GM12878 (cell line): ENCODE measurements around the gene EWSR1. TPM values are rescaled to one million over a fixed set of nuclear protein-coding genes. Genes with fewer than 3 reads are reported as not detected.

Source experiments
- ATAC-seq: fragments of 200-7000 bp; cut with Tn5 transposase; 3 replicates; pipeline ENCODE4 v1.9.1; 2020; ENCODE audit warnings: mild to moderate bottlenecking, moderate library complexity
- BruUV-seq: library from RNA; stranded (reverse); fragments of 400-500 nt; replicated peaks from 2 replicates; lab custom pipeline; 2021; lab: Mats Ljungman, UMichigan
- CTCF ChIA-PET: fragments of 300-600 bp; sonication (Branson Sonifier 250); formaldehyde crosslinking; extraction: SDS; loops from one replicate; lab custom pipeline; 2021; ENCODE audit warnings: inconsistent platforms; lab: Yijun Ruan, JAX
- POLR2A ChIA-PET: fragments of 350-600 bp; formaldehyde crosslinking; extraction: SDS; loops from one replicate; lab custom pipeline; 2021; ENCODE audit warnings: inconsistent platforms; lab: Charles Lee
- RAD21 ChIA-PET: fragments of 300-600 bp; sonication (Branson Sonifier 250); formaldehyde crosslinking; loops from one replicate; lab custom pipeline; 2023; ENCODE audit warnings: antibody characterized with exemption; ENCODE audit not compliant: unreplicated experiment; lab: Charles Lee
- SMC1A ChIA-PET: fragments of 300-600 bp; sonication (Branson Sonifier 250); formaldehyde crosslinking; loops from one replicate; lab custom pipeline; 2023; ENCODE audit not compliant: unreplicated experiment, uncharacterized antibody; lab: Charles Lee
- DNase-seq: peaks from one replicate; pipeline ENCODE4 v3.0.0-alpha.2; 2011; ENCODE audit warnings: low read depth, low spot score
- FAIRE-seq: peaks from 3 replicates; lab custom pipeline; 2011; peaks lifted over from hg19 to GRCh38; lab: Jason Lieb, UNC
- H2AFZ ChIP-seq: 2 replicates; pipeline ENCODE4 v1.6.0; 2011; ENCODE audit warnings: low read depth, low read length, control low read depth; ENCODE audit not compliant: control insufficient read depth
- H3K27ac ChIP-seq: 2 replicates; pipeline ENCODE4 v1.5.1; 2011; ENCODE audit warnings: control low read depth; ENCODE audit not compliant: control insufficient read depth, insufficient read depth
- H3K27me3 ChIP-seq, 2 experiments: replicated peaks in 1 of 2; 2 replicates each; pipeline versions ENCODE4 v1.6.0 to v1.6.1; 2011; ENCODE audit warnings: low read length in 1 of 2; ENCODE audit not compliant: control insufficient read depth in 2 of 2, insufficient read depth in 2 of 2
- H3K36me3 ChIP-seq, 2 experiments: 2 replicates each; pipeline ENCODE4 v1.5.1; 2011; ENCODE audit warnings: low read length in 1 of 2; ENCODE audit not compliant: control insufficient read depth in 2 of 2, insufficient read depth in 2 of 2
- H3K4me1 ChIP-seq: 2 replicates; pipeline ENCODE4 v1.6.1; 2011; ENCODE audit warnings: mild to moderate bottlenecking, low read length, moderate library complexity, mixed read lengths; ENCODE audit not compliant: control insufficient read depth, insufficient read depth
- H3K4me2 ChIP-seq: 2 replicates; pipeline ENCODE4 v1.6.0; 2011; ENCODE audit warnings: control low read depth; ENCODE audit not compliant: control insufficient read depth, insufficient read depth
- H3K4me3 ChIP-seq: fragments of 200-600 bp; sonication (generic); 2 replicates; pipeline ENCODE4 v1.5.1; 2016
- H3K79me2 ChIP-seq: 2 replicates; pipeline ENCODE4 v1.6.0; 2011; ENCODE audit warnings: low read length; ENCODE audit not compliant: control insufficient read depth, insufficient read depth
- H3K9ac ChIP-seq: 2 replicates; pipeline ENCODE4 v1.8.0; 2011; ENCODE audit warnings: low read length, control low read depth, mixed read lengths; ENCODE audit not compliant: control insufficient read depth, insufficient read depth
- H3K9me3 ChIP-seq: replicated peaks from 3 replicates; pipeline ENCODE4 v1.5.1; 2011; ENCODE audit warnings: mild to moderate bottlenecking, low read length; ENCODE audit not compliant: control insufficient read depth, insufficient read depth
- H4K20me1 ChIP-seq: 2 replicates; pipeline ENCODE4 v1.6.0; 2011; ENCODE audit not compliant: control insufficient read depth, insufficient read depth
- ATF2 ChIP-seq: IDR thresholded peaks from 2 replicates; pipeline ENCODE4 v1.6.1; 2012; ENCODE audit warnings: low read length, inconsistent platforms
- CREM ChIP-seq: IDR thresholded peaks from 2 replicates; pipeline ENCODE4 v1.6.1; 2014; ENCODE audit warnings: antibody characterized with exemption, low read depth
- CTCF ChIP-seq, 3 experiments: IDR thresholded peaks in 2 of 3; conservative IDR thresholded peaks in 1 of 3; 2 replicates each; pipeline ENCODE4 v1.5.1; 2011; ENCODE audit warnings: low read depth in 3 of 3, low read length in 3 of 3, mild to moderate bottlenecking in 3 of 3, control low read depth in 2 of 3, moderate library complexity in 2 of 3, inconsistent platforms in 1 of 3, mixed read lengths in 1 of 3; ENCODE audit not compliant: control insufficient read depth in 2 of 3, insufficient read depth in 1 of 3; ENCODE audit errors: extremely low read depth in 1 of 3
- EED ChIP-seq: sonication (generic); IDR thresholded peaks from 2 replicates; pipeline ENCODE4 v1.6.1; 2016; ENCODE audit warnings: antibody characterized with exemption, low read depth
- MLLT1 ChIP-seq: fragments of 450-650 bp; IDR thresholded peaks from 2 replicates; pipeline ENCODE4 v1.6.1; 2016; ENCODE audit warnings: mild to moderate bottlenecking
- NFYA ChIP-seq: IDR thresholded peaks from 2 replicates; pipeline ENCODE4 v1.6.1; 2011; ENCODE audit warnings: low read depth, mild to moderate bottlenecking, low read length, improper control_type of control experiment, borderline replicate concordance
- NRF1 ChIP-seq: conservative IDR thresholded peaks from 2 replicates; pipeline ENCODE4 v1.6.1; 2011; ENCODE audit warnings: mild to moderate bottlenecking, low read depth, low read length, improper control_type of control experiment
- RCOR1 ChIP-seq: conservative IDR thresholded peaks from 2 replicates; pipeline ENCODE4 v1.6.1; 2012; ENCODE audit warnings: low read depth, low read length, improper control_type of control experiment
- ZBTB33 ChIP-seq: fragments of 450-650 bp; IDR thresholded peaks from 2 replicates; pipeline ENCODE4 v1.6.1; 2017; ENCODE audit warnings: mild to moderate bottlenecking
- WGBS: methylation state at CpG from one replicate; pipeline ENCODE4 v1.1.6; 2016; ENCODE audit warnings: low lambda C conversion rate; ENCODE audit not compliant: insufficient replicate concordance, insufficient coverage; ENCODE audit errors: missing lambda C conversion rate; 5-methylcytosine and 5-hydroxymethylcytosine counted together
- in situ Hi-C: fragments of 300-500 bp; cut with MboI; formaldehyde crosslinking; loops from 9 replicates; pipeline ENCODE4 v1.14.3; 2018; ENCODE audit warnings: mixed read lengths
- intact Hi-C: fragments of 100-400 bp; cut with micrococcal nuclease; formaldehyde crosslinking; loops from one replicate; pipeline ENCODE4 v1.14.2; 2022; ENCODE audit not compliant: unreplicated experiment
- polyA plus RNA-seq, 11 experiments: library from polyadenylated mRNA; depleted of rRNA in 4 of 11; unstranded in 6 of 11; stranded (reverse) in 5 of 11; fragments of >200 nt; fragmentation: Nextera tagmentation in 4 of 11; fragmentation: Illumina TruSeq in 1 of 11; extraction: Ambion mirVana in 4 of 11; extraction: Trizol in 1 of 11; gene quantifications; 1 replicate in 1 of 11; 2 replicates in 10 of 11; pipeline versions ENCODE4 v1.2.1 to v1.2.3, GENCODE V29; 2011 to 2016; ENCODE audit warnings: inconsistent platforms in 2 of 11, missing spikeins in 2 of 11, low read depth in 1 of 11
- total RNA-seq, 4 experiments: library from RNA; depleted of rRNA in 3 of 4; stranded (reverse); fragments of >200 nt in 3 of 4; fragmentation: Illumina TruSeq in 1 of 4; extraction: Trizol in 1 of 4; gene quantifications; 2 replicates each; pipeline versions ENCODE4 v1.2.1 to v1.2.3, GENCODE V29; 2013 to 2021

Gene EWSR1
- total and polyA plus RNA-seq, 10 of the 15 experiments (the other 5 are each of a cell fraction or from before 2014, with no cell fraction given) = 130 to 480 (median 356) TPM

GRCh38 chr22:29334696-29335344, 66.8 kb downstream of the EWSR1 start:
- Histone ChIP-seq H3K27me3 (no peaks in the 10 kb centered on the region), H3K79me2 (no peaks in the 10 kb centered on the region), H3K4me1 (no peaks in the 10 kb centered on the region), H4K20me1 (no peaks in the 10 kb centered on the region), H3K9ac (no peak overlapping the region), H2AFZ (no peak overlapping the region), H3K27ac (no peak overlapping the region), H3K4me2 (no peak overlapping the region), H3K36me3 (peaks cover 19 to 50% of the 10 kb centered on the region in 2 experiments), H3K9me3 (no peaks in the 10 kb centered on the region), H3K4me3 (no peak overlapping the region)
- FAIRE-seq (no peak), DNase-seq (no peak), ATAC-seq (no peak)
- TF ChIP-seq EED (no peak), RCOR1 (no peak), ATF2 (no peak), ZBTB33 (no peak), NRF1 (no peak), MLLT1 (no peak), CTCF (IDR thresholded peaks at IDR 0.05 in 2 of 3, conservative IDR thresholded peaks at IDR 0.05 in 1 of 3; ENCODE audit: control insufficient read depth in 2 of 3, extremely low read depth in 1 of 3, insufficient read depth in 1 of 3, low read depth in 3 of 3, low read length in 3 of 3) (no peak), NFYA (no peak), CREM (no peak)
- CTCF ChIA-PET = no interaction called here
- WGBS = 86% methylated on average over 12 of the region's 12 CpGs
- RAD21 ChIA-PET = no interaction called here
- SMC1A ChIA-PET = no interaction called here
- BruUV-seq = no TSS peak
- POLR2A ChIA-PET = interaction anchor here (0.6 kb wide), 1 partner anchor 476 kb away, joined by 3 read pairs; no protein-coding TSS in a partner anchor
- in situ Hi-C loops = no loop called here
- intact Hi-C loops = no loop called here
